Activated CD8-positive, alpha-beta T cell treated with anti-CD3 and anti-CD28 coated beads for 36 hours (primary cell): ENCODE data around the gene COLEC12. TPM values are rescaled to one million over a fixed set of nuclear protein-coding genes. Genes with fewer than 3 reads are reported as not detected.

Source experiments
- ATAC-seq: fragments of 200-7000 bp; cut with Tn5 transposase; one replicate; pipeline ENCODE4 v1.10.0; 2021; ENCODE audit warnings: mild to moderate bottlenecking, moderate library complexity
- CTCF ChIA-PET: fragments of 350-600 bp; sonication (Branson Sonifier 250); formaldehyde crosslinking; loops from one replicate; lab custom pipeline; 2021; ENCODE audit warnings: antibody characterized with exemption; lab: Charles Lee
- POLR2A ChIA-PET: fragments of 350-600 bp; sonication (Branson Sonifier 250); formaldehyde crosslinking; loops from one replicate; lab custom pipeline; 2021; ENCODE audit warnings: antibody characterized with exemption; lab: Charles Lee
- DNase-seq: peaks from one replicate; pipeline ENCODE4 v3.0.0-alpha.2; 2020
- H3K27ac Mint-ChIP-seq: one replicate; pipeline ENCODE4 v1.8.0; 2021; ENCODE audit warnings: mild to moderate bottlenecking, mixed read lengths
- H3K27me3 Mint-ChIP-seq: one replicate; pipeline ENCODE4 v1.8.0; 2021; ENCODE audit warnings: mixed read lengths
- H3K36me3 Mint-ChIP-seq: one replicate; pipeline ENCODE4 v1.8.0; 2021; ENCODE audit warnings: low read depth, mixed read lengths
- H3K4me1 Mint-ChIP-seq: one replicate; pipeline ENCODE4 v1.8.0; 2021; ENCODE audit warnings: low read depth, mixed read lengths
- H3K4me3 Mint-ChIP-seq: one replicate; pipeline ENCODE4 v1.8.0; 2021; ENCODE audit warnings: mild to moderate bottlenecking, moderate library complexity, mixed read lengths
- H3K9me3 Mint-ChIP-seq: one replicate; pipeline ENCODE4 v1.8.0; 2021; ENCODE audit warnings: mixed read lengths
- intact Hi-C: fragments of 100-400 bp; cut with micrococcal nuclease; formaldehyde crosslinking; loops from one replicate; pipeline ENCODE4 v1.10.0; 2022
- total RNA-seq, 2 experiments: library from RNA; stranded (reverse); gene quantifications; one replicate each; pipeline ENCODE4 v1.2.3, GENCODE V29; 2021
- TF ChIP-seq, protein P1 (sequence below): fragments of 200-600 bp; IDR thresholded peaks from one replicate; pipeline ENCODE4 v1.8.0; 2022; ENCODE audit warnings: antibody characterized with exemption, mild to moderate bottlenecking

COLEC12 gene
- total RNA-seq, 2 experiments from 2014 or later = not detected

DNA sequence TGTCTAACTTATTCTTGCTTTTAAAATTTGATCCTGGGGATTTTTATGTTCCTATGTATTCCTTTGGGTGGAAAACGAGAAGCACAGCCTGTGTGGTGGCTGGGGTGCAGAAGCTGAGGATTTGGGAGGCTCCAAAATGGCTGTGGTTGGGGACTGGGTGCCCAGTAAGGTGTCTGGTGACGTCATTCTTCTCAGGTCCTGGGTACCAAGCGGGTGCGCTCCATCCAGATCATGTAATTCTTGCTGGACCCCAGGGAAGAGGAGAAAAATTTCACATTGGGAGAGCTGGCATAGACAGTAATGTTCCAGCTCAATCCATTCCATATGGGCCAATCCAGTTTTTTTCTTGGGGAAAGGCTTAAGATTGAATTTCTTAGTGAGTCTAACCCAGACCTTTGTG lies 171.6 kb downstream of the COLEC12 start:
- peaks cover 4% of the 10 kb centered on the region for H3K27me3 Mint-ChIP-seq
- ChIA-PET CTCF (no interaction called here), POLR2A (no interaction called here)
- TF ChIP-seq, protein P1, sequence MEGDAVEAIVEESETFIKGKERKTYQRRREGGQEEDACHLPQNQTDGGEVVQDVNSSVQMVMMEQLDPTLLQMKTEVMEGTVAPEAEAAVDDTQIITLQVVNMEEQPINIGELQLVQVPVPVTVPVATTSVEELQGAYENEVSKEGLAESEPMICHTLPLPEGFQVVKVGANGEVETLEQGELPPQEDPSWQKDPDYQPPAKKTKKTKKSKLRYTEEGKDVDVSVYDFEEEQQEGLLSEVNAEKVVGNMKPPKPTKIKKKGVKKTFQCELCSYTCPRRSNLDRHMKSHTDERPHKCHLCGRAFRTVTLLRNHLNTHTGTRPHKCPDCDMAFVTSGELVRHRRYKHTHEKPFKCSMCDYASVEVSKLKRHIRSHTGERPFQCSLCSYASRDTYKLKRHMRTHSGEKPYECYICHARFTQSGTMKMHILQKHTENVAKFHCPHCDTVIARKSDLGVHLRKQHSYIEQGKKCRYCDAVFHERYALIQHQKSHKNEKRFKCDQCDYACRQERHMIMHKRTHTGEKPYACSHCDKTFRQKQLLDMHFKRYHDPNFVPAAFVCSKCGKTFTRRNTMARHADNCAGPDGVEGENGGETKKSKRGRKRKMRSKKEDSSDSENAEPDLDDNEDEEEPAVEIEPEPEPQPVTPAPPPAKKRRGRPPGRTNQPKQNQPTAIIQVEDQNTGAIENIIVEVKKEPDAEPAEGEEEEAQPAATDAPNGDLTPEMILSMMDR = no peak
- no peaks in the 10 kb centered on the region for H3K9me3 Mint-ChIP-seq
- H3K27ac Mint-ChIP-seq = no peak overlapping the region
- intact Hi-C loops = no loop called here
- ATAC-seq (no peak), DNase-seq (no peak)
- H3K4me1 Mint-ChIP-seq = no peaks in the 10 kb centered on the region
- H3K36me3 Mint-ChIP-seq = no peaks in the 10 kb centered on the region
- no peak overlapping the region for H3K4me3 Mint-ChIP-seq

GRCh38 chr18:326846-327245 lies 173.7 kb downstream of the COLEC12 start:
- no peaks in the 10 kb centered on the region for H3K9me3 Mint-ChIP-seq
- ChIA-PET CTCF (no interaction called here), POLR2A (no interaction called here)
- no peaks in the 10 kb centered on the region for H3K36me3 Mint-ChIP-seq
- TF ChIP-seq, protein P1 = no peak
- H3K4me1 Mint-ChIP-seq = peaks cover 8% of the 10 kb centered on the region
- no peak for ATAC-seq
- H3K27ac Mint-ChIP-seq = no peak overlapping the region
- intact Hi-C loops = no loop called here
- no peak for DNase-seq
- H3K27me3 Mint-ChIP-seq = peaks cover 12% of the 10 kb centered on the region
- H3K4me3 Mint-ChIP-seq = no peak overlapping the region

DNA sequence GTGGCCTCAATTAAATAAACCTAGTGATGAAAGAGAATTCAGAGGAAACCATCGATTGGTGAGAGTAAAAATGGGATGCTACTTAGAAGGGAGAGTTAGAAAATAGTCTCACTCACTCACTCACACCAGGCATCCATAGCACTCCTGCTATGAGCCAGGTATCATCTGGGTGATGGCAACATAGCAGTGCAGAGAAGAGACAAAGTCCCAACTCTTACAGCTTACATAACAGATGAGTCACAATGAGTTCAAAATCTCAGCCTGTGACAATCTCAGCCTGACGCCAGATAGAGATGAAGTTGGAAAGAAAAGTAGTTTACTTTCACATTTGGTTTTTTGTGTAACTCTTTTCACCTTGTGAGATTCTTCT lies 177.3 kb downstream of the COLEC12 start:
- intact Hi-C loops = no loop called here
- no peak for ATAC-seq
- H3K27me3 Mint-ChIP-seq = peaks cover 11% of the 10 kb centered on the region

GRCh38 chr18:321865-322467 lies 178.5 kb downstream of the COLEC12 start:
- no peak for ATAC-seq
- intact Hi-C loops = no loop called here
- H3K36me3 Mint-ChIP-seq = no peaks in the 10 kb centered on the region
- TF ChIP-seq, protein P1 = no peak
- H3K27ac Mint-ChIP-seq = no peak overlapping the region
- peaks cover 11% of the 10 kb centered on the region for H3K27me3 Mint-ChIP-seq
- POLR2A ChIA-PET = no interaction called here
- H3K9me3 Mint-ChIP-seq = no peaks in the 10 kb centered on the region
- H3K4me3 Mint-ChIP-seq = no peak overlapping the region
- peaks cover 8% of the 10 kb centered on the region for H3K4me1 Mint-ChIP-seq
- CTCF ChIA-PET = no interaction called here
- no peak for DNase-seq

More for the DNA sequence above, 177.3 kb downstream of the COLEC12 start:
- CTCF ChIA-PET = no interaction called here
- Mint-ChIP-seq H3K4me1 (peaks cover 8% of the 10 kb centered on the region), H3K9me3 (no peaks in the 10 kb centered on the region), H3K4me3 (no peak overlapping the region), H3K27ac (no peak overlapping the region), H3K36me3 (no peaks in the 10 kb centered on the region)
- no peak for DNase-seq
- POLR2A ChIA-PET = no interaction called here
- TF ChIP-seq, protein P1 = no peak

GRCh38 chr18:320155-320554 lies 180.3 kb downstream of the COLEC12 start:
- Mint-ChIP-seq H3K27ac (no peak overlapping the region), H3K9me3 (no peaks in the 10 kb centered on the region), H3K27me3 (peaks cover 11% of the 10 kb centered on the region), H3K4me1 (peaks cover 8% of the 10 kb centered on the region), H3K36me3 (no peaks in the 10 kb centered on the region), H3K4me3 (no peak overlapping the region)
- POLR2A ChIA-PET = no interaction called here
- ATAC-seq (no peak), DNase-seq (no peak)
- intact Hi-C loops = no loop called here
- TF ChIP-seq, protein P1 = no peak
- CTCF ChIA-PET = no interaction called here
